Measurements from ENCODE around the gene ARHGEF26.

The ARHGEF26 gene

GRCh38 chr3:154161806-154162205 lies 40.6 kb downstream of the ARHGEF26 start:
- DNase-seq = no peak

- no peak for DNase-seq
These were observed 43.2 kb downstream of the ARHGEF26 start for GRCh38 chr3:154164387-154164786.

- DNase-seq = peak; percentile 4
These were observed 48.0 kb downstream of the ARHGEF26 start for GRCh38 chr3:154168998-154169795.

GRCh38 chr3:154169796-154170110 lies 48.6 kb downstream of the ARHGEF26 start:
- no peak for DNase-seq

GRCh38 chr3:154170300-154170699 lies 49.1 kb downstream of the ARHGEF26 start:
- no peak for DNase-seq

- no peak for DNase-seq
These were observed 53.9 kb downstream of the ARHGEF26 start for GRCh38 chr3:154175041-154175440.

- no peak for DNase-seq
These were observed 54.8 kb downstream of the ARHGEF26 start for GRCh38 chr3:154176036-154176435.

GRCh38 chr3:154177406-154177805 lies 56.2 kb downstream of the ARHGEF26 start:
- DNase-seq = no peak

GRCh38 chr3:154178172-154178571 lies 57.0 kb downstream of the ARHGEF26 start:
- DNase-seq = no peak

GRCh38 chr3:154180836-154181691 lies 59.9 kb downstream of the ARHGEF26 start:
- peak; percentile 42 for DNase-seq

- DNase-seq = peak; percentile 80
These were observed 61.2 kb downstream of the ARHGEF26 start for GRCh38 chr3:154182322-154182922.

GRCh38 chr3:154182975-154183374 lies 61.8 kb downstream of the ARHGEF26 start:
- no peak for DNase-seq

- peak; percentile 83 for DNase-seq
These were observed 63.4 kb downstream of the ARHGEF26 start for GRCh38 chr3:154184582-154184981.

GRCh38 chr3:154188437-154188836 lies 67.2 kb downstream of the ARHGEF26 start:
- no peak for DNase-seq

GRCh38 chr3:154188846-154189245 lies 67.7 kb downstream of the ARHGEF26 start:
- peak; percentile 42 for DNase-seq

GRCh38 chr3:154191520-154191919 lies 70.3 kb downstream of the ARHGEF26 start:
- no peak for DNase-seq

- DNase-seq = no peak
These were observed 71.0 kb downstream of the ARHGEF26 start for GRCh38 chr3:154192225-154192624.

GRCh38 chr3:154193000-154193615 lies 71.9 kb downstream of the ARHGEF26 start:
- no peak for DNase-seq

- DNase-seq = no peak
These were observed 73.7 kb downstream of the ARHGEF26 start for GRCh38 chr3:154194877-154195276.

GRCh38 chr3:154195620-154196356 lies 74.6 kb downstream of the ARHGEF26 start:
- no peak for DNase-seq

GRCh38 chr3:154197751-154198150 lies 76.6 kb downstream of the ARHGEF26 start:
- DNase-seq = no peak

- no peak for DNase-seq
These were observed 88.3 kb downstream of the ARHGEF26 start for GRCh38 chr3:154209499-154209898.

GRCh38 chr3:154210986-154211385 lies 89.8 kb downstream of the ARHGEF26 start:
- DNase-seq = peak; percentile 43
